Muscle of leg (tissue), 11 donors: ENCODE measurements around the gene TAC3. TPM values are rescaled to one million over a fixed set of nuclear protein-coding genes. Genes with fewer than 3 reads are reported as not detected.

ENCODE experiments used
- DNase-seq: peaks from one replicate; pipeline ENCODE4 v3.0.0; 2013
- H3K27ac ChIP-seq: one replicate; pipeline ENCODE4 v1.5.1; 2013; ENCODE audit warnings: mild to moderate bottlenecking, low read length, control low read depth
- H3K27me3 ChIP-seq: one replicate; pipeline ENCODE4 v1.6.1; 2013; ENCODE audit warnings: low read length; ENCODE audit not compliant: control insufficient read depth, insufficient read depth
- H3K36me3 ChIP-seq: one replicate; pipeline ENCODE4 v1.6.1; 2013; ENCODE audit warnings: low read length; ENCODE audit not compliant: control insufficient read depth, insufficient read depth
- H3K4me1 ChIP-seq: one replicate; pipeline ENCODE4 v1.6.1; 2013; ENCODE audit warnings: low read length; ENCODE audit not compliant: control insufficient read depth, insufficient read depth
- H3K4me3 ChIP-seq: one replicate; pipeline ENCODE4 v1.5.1; 2013; ENCODE audit warnings: low read length, control low read depth
- H3K9me3 ChIP-seq: replicated peaks from 2 replicates; pipeline ENCODE4 v1.6.1; 2013; ENCODE audit warnings: low read depth, low read length; ENCODE audit not compliant: control insufficient read depth
- WGBS: methylation state at CpG from one replicate; pipeline ENCODE4 v1.1.5; 2013; ENCODE audit warnings: missing lambda C conversion rate; ENCODE audit not compliant: insufficient coverage; 5-methylcytosine and 5-hydroxymethylcytosine counted together
- polyA plus RNA-seq, 8 donors: library from polyadenylated mRNA; unstranded; fragments of 120-200 nt; gene quantifications; one replicate each; pipeline versions ENCODE4 v1.2.1 to v1.2.3, GENCODE V29; 2013; ENCODE audit warnings: inconsistent platforms in 1 of 8, low replicate concordance in 1 of 8; ENCODE audit not compliant: insufficient read length in 8 of 8, insufficient read depth in 1 of 8
- total RNA-seq: library from RNA; stranded (reverse); fragments of 120-200 nt; gene quantifications from one replicate; pipeline ENCODE4 v1.2.4, GENCODE V29; 2013

TAC3 gene
- total and polyA plus RNA-seq, 9 donors = 0.09 to 0.71 (median 0.39) TPM; not detected in 6

GRCh38 chr12:57005980-57006808 is 10.1 kb downstream of the TAC3 start, which contains the start of gene ZBTB39:
Gene ZBTB39 (minus strand): TSS chr12:57006546. CDS start chr12:57004917, 1,629 bp downstream.
- peak within 1 kb of the TSS; percentile 84 for H3K4me3 ChIP-seq
- no peaks in the 10 kb centered on the region for H3K9me3 ChIP-seq
- H3K36me3 ChIP-seq = peaks cover 37% of the 10 kb centered on the region
- H3K27ac ChIP-seq = peak within 1 kb of the TSS; percentile 48
- under 1% methylated on average over 64 of the region's 94 CpGs for WGBS
- no peaks in the 10 kb centered on the region for H3K27me3 ChIP-seq
- DNase-seq = peak; percentile 79
- H3K4me1 ChIP-seq = peaks cover 14% of the 10 kb centered on the region

- DNase-seq = no peak
- no CpG with 5 or more reads among the region's 6 CpGs for WGBS
- Histone ChIP-seq H3K27me3 (no peaks in the 10 kb centered on the region), H3K9me3 (no peaks in the 10 kb centered on the region), H3K36me3 (peaks cover 50% of the 10 kb centered on the region), H3K4me1 (peaks cover 14% of the 10 kb centered on the region), H3K4me3 (no peak overlapping the region), H3K27ac (no peak overlapping the region)
These were observed 11.7 kb downstream of the TAC3 start for GRCh38 chr12:57004651-57005050.

- Histone ChIP-seq H3K27me3 (no peaks in the 10 kb centered on the region), H3K9me3 (no peaks in the 10 kb centered on the region), H3K4me1 (peaks cover 12% of the 10 kb centered on the region), H3K36me3 (peaks cover 58% of the 10 kb centered on the region), H3K4me3 (no peak overlapping the region), H3K27ac (no peak overlapping the region)
- no peak for DNase-seq
- WGBS = 93% methylated on average over 11 of the region's 13 CpGs
These were observed 12.9 kb downstream of the TAC3 start for GRCh38 chr12:57003395-57003794.

- Histone ChIP-seq H3K27me3 (no peaks in the 10 kb centered on the region), H3K4me1 (peaks cover 14% of the 10 kb centered on the region), H3K4me3 (no peak overlapping the region), H3K27ac (no peak overlapping the region), H3K9me3 (no peaks in the 10 kb centered on the region), H3K36me3 (peaks cover 64% of the 10 kb centered on the region)
- WGBS = 31% methylated on average over 11 of the region's 13 CpGs
- DNase-seq = peak; percentile 37
These were observed 14.9 kb downstream of the TAC3 start for GRCh38 chr12:57001448-57001906.

GRCh38 chr12:57000393-57000792 is 15.9 kb downstream of the TAC3 start:
- Histone ChIP-seq H3K4me3 (no peak overlapping the region), H3K36me3 (peaks cover 72% of the 10 kb centered on the region), H3K27ac (no peak overlapping the region), H3K4me1 (peaks cover 11% of the 10 kb centered on the region), H3K27me3 (no peaks in the 10 kb centered on the region), H3K9me3 (no peaks in the 10 kb centered on the region)
- no peak for DNase-seq
- WGBS = no CpG with 5 or more reads among the region's 1 CpG

GRCh38 chr12:56999456-56999855 is 16.9 kb downstream of the TAC3 start:
- WGBS = 79% methylated on average over 2 of the region's 4 CpGs
- Histone ChIP-seq H3K27me3 (no peaks in the 10 kb centered on the region), H3K36me3 (peaks cover 70% of the 10 kb centered on the region)

GRCh38 chr12:56998981-56999380 is 17.3 kb downstream of the TAC3 start:
- Histone ChIP-seq H3K36me3 (peaks cover 66% of the 10 kb centered on the region), H3K9me3 (no peaks in the 10 kb centered on the region), H3K4me3 (no peak overlapping the region), H3K4me1 (peaks cover 11% of the 10 kb centered on the region), H3K27ac (no peak overlapping the region), H3K27me3 (no peaks in the 10 kb centered on the region)
- DNase-seq = no peak
- no CpG with 5 or more reads among the region's 4 CpGs for WGBS

More at GRCh38 chr12:56999456-56999855, 16.9 kb downstream of the TAC3 start:
- no peak overlapping the region for H3K4me3 ChIP-seq
- no peaks in the 10 kb centered on the region for H3K9me3 ChIP-seq
- no peak for DNase-seq
- H3K4me1 ChIP-seq = peaks cover 11% of the 10 kb centered on the region
- H3K27ac ChIP-seq = no peak overlapping the region

- DNase-seq = no peak
- WGBS = 84% methylated on average over 6 of the region's 6 CpGs
- Histone ChIP-seq H3K36me3 (peaks cover 59% of the 10 kb centered on the region), H3K9me3 (no peaks in the 10 kb centered on the region), H3K4me1 (peaks cover 11% of the 10 kb centered on the region), H3K4me3 (no peak overlapping the region), H3K27ac (no peak overlapping the region), H3K27me3 (no peaks in the 10 kb centered on the region)
These were observed 18.0 kb downstream of the TAC3 start for GRCh38 chr12:56998316-56998715.

GRCh38 chr12:56996793-56997545 is 19.4 kb downstream of the TAC3 start:
- peaks cover 48% of the 10 kb centered on the region for H3K36me3 ChIP-seq
- H3K27ac ChIP-seq = no peak overlapping the region
- H3K9me3 ChIP-seq = no peaks in the 10 kb centered on the region
- no peak for DNase-seq
- WGBS = 76% methylated on average over 11 of the region's 12 CpGs
- peaks cover 11% of the 10 kb centered on the region for H3K4me1 ChIP-seq
- no peaks in the 10 kb centered on the region for H3K27me3 ChIP-seq
- H3K4me3 ChIP-seq = no peak overlapping the region

GRCh38 chr12:56995930-56996496 is 20.3 kb downstream of the TAC3 start:
- no peak for DNase-seq
- 93% methylated on average over 11 of the region's 11 CpGs for WGBS
- Histone ChIP-seq H3K4me3 (no peak overlapping the region), H3K4me1 (peaks cover 11% of the 10 kb centered on the region), H3K27me3 (no peaks in the 10 kb centered on the region), H3K27ac (no peak overlapping the region), H3K36me3 (peaks cover 40% of the 10 kb centered on the region), H3K9me3 (no peaks in the 10 kb centered on the region)
